ENCODE measurements around the gene TPH1. TPM values are rescaled to one million over a fixed set of nuclear protein-coding genes. Genes with fewer than 3 reads are reported as not detected.

TPH1 gene
- total RNA-seq, 1 experiment from 2014 or later = 0.05 TPM

- TF ChIP-seq TCF7L2 (IDR thresholded peaks at IDR 0.05; ENCODE audit: low read depth, low read length) (no peak), SIN3A (IDR thresholded peaks at IDR 0.05; ENCODE audit: borderline replicate concordance, insufficient read depth, low read depth, low read length) (no peak)
- DNase-seq (ENCODE audit: low read depth, low spot score) = no peak
- intact Hi-C loops (cut with micrococcal nuclease; ENCODE audit: unreplicated experiment) (no loop called here), in situ Hi-C loops (cut with HindIII; ENCODE audit: low pct_unique_long_range_greater_than_20kb, low sequenced_read_pairs) (no loop called here)
- Histone ChIP-seq H3K9me3 (ENCODE audit: control insufficient read depth, insufficient read depth, low read depth, low read length) (no peaks in the 10 kb centered on the region), H3K36me3 (ENCODE audit: control insufficient read depth, insufficient read depth, low read length) (no peaks in the 10 kb centered on the region), H3K4me1 (ENCODE audit: control insufficient read depth, insufficient read depth, low read length) (no peaks in the 10 kb centered on the region), H3K4me3 (ENCODE audit: low read depth in 2 of 2, low read length in 2 of 2) (no peak overlapping the region), H3K27ac (ENCODE audit: low read length) (no peak overlapping the region), H3K27me3 (ENCODE audit: control insufficient read depth, insufficient read depth, low read length) (peaks cover 28% of the 10 kb centered on the region)
- ChIA-PET POLR2A (interaction anchor here (0.7 kb wide), 1 partner anchor 633 kb away, joined by 3 read pairs; no protein-coding TSS in a partner anchor), CTCF (no interaction called here)
- BruUV-seq (replicated peaks) = no TSS peak
- ATAC-seq = no peak
These were observed 9.6 kb downstream of the TPH1 start for GRCh38 chr11:18036456-18036855.

DNA sequence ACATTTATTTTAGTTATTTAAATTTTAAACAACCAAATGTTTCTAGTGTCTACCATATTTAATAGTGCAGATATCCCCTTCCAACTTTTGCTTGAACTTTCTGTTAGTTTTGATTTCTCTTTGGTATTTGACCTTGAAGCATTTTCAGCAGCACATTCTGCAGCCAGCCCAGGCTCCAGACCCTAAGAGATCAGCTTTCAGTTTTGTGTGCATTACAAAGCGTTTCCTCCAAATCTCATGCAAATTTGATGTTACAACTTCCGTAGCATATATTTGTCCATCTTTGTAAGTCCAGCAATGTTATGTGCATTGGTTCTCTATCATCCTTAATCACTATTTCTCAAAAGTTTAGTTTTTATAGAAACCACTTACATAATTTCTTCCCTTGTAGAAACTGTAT is 18.6 kb downstream of the TPH1 start:
- Histone ChIP-seq H3K27ac (ENCODE audit: low read length) (no peak overlapping the region), H3K36me3 (ENCODE audit: control insufficient read depth, insufficient read depth, low read length) (no peaks in the 10 kb centered on the region), H3K4me3 (ENCODE audit: low read depth in 2 of 2, low read length in 2 of 2) (no peak overlapping the region), H3K9me3 (ENCODE audit: control insufficient read depth, insufficient read depth, low read depth, low read length) (no peaks in the 10 kb centered on the region), H3K27me3 (ENCODE audit: control insufficient read depth, insufficient read depth, low read length) (peaks cover 12% of the 10 kb centered on the region), H3K4me1 (ENCODE audit: control insufficient read depth, insufficient read depth, low read length) (no peaks in the 10 kb centered on the region)
- ATAC-seq (no peak), DNase-seq (ENCODE audit: low read depth, low spot score) (no peak)
- ChIA-PET CTCF (no interaction called here), POLR2A (no interaction called here)
- in situ Hi-C loops (cut with HindIII; ENCODE audit: low pct_unique_long_range_greater_than_20kb, low sequenced_read_pairs) (no loop called here), intact Hi-C loops (cut with micrococcal nuclease; ENCODE audit: unreplicated experiment) (no loop called here)
- TF ChIP-seq SIN3A (IDR thresholded peaks at IDR 0.05; ENCODE audit: borderline replicate concordance, insufficient read depth, low read depth, low read length) (no peak), REST (IDR thresholded peaks at IDR 0.05; ENCODE audit: insufficient read depth in 1 of 2, low read depth in 2 of 2, low read length in 1 of 2) (no peak)
- no TSS peak for BruUV-seq (replicated peaks)

DNA sequence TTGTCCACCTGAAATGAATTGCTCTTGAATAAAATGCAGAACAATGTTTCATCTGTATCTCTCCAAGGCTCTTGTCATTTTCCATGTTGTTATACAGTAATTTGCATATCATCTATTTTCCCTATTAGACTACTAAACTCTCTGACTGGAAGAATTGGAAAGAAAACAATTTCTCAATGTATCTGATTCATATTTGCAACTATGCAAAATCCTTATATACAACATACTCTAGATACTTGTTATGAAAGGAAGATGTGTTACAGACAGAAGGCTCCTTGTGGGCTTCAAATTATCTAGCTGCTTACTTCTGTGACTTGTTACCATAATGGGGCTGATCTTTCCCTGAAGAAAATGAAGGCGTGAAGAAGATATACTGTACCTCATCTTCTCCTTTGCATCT is 23.6 kb downstream of the TPH1 start:
- Histone ChIP-seq H3K27ac (ENCODE audit: low read length) (no peak overlapping the region), H3K9me3 (ENCODE audit: control insufficient read depth, insufficient read depth, low read depth, low read length) (no peaks in the 10 kb centered on the region), H3K27me3 (ENCODE audit: control insufficient read depth, insufficient read depth, low read length) (peaks cover 11% of the 10 kb centered on the region), H3K4me1 (ENCODE audit: control insufficient read depth, insufficient read depth, low read length) (no peaks in the 10 kb centered on the region), H3K36me3 (ENCODE audit: control insufficient read depth, insufficient read depth, low read length) (no peaks in the 10 kb centered on the region), H3K4me3 (ENCODE audit: low read depth in 2 of 2, low read length in 2 of 2) (no peak overlapping the region)
- TF ChIP-seq, protein P1, sequence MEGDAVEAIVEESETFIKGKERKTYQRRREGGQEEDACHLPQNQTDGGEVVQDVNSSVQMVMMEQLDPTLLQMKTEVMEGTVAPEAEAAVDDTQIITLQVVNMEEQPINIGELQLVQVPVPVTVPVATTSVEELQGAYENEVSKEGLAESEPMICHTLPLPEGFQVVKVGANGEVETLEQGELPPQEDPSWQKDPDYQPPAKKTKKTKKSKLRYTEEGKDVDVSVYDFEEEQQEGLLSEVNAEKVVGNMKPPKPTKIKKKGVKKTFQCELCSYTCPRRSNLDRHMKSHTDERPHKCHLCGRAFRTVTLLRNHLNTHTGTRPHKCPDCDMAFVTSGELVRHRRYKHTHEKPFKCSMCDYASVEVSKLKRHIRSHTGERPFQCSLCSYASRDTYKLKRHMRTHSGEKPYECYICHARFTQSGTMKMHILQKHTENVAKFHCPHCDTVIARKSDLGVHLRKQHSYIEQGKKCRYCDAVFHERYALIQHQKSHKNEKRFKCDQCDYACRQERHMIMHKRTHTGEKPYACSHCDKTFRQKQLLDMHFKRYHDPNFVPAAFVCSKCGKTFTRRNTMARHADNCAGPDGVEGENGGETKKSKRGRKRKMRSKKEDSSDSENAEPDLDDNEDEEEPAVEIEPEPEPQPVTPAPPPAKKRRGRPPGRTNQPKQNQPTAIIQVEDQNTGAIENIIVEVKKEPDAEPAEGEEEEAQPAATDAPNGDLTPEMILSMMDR (IDR thresholded peaks at IDR 0.05) = no peak
- no peak for TF ChIP-seq SIN3A (IDR thresholded peaks at IDR 0.05; ENCODE audit: borderline replicate concordance, insufficient read depth, low read depth, low read length)
- TF ChIP-seq REST (IDR thresholded peaks at IDR 0.05; ENCODE audit: insufficient read depth in 1 of 2, low read depth in 2 of 2, low read length in 1 of 2) = no peak
- no peak for TF ChIP-seq POLR2AphosphoS5 (IDR thresholded peaks at IDR 0.05; ENCODE audit: low read depth, low read length)
- TF ChIP-seq TCF7L2 (IDR thresholded peaks at IDR 0.05; ENCODE audit: low read depth, low read length) = no peak
- intact Hi-C loops (cut with micrococcal nuclease; ENCODE audit: unreplicated experiment) (no loop called here), in situ Hi-C loops (cut with HindIII; ENCODE audit: low pct_unique_long_range_greater_than_20kb, low sequenced_read_pairs) (no loop called here)
- ATAC-seq = no peak
- ChIA-PET CTCF (interaction anchor here (0.5 kb wide), 1 partner anchor 288 kb away, joined by 3 read pairs; the partner anchor contains the start of gene KCNC1), POLR2A (no interaction called here)
- BruUV-seq (replicated peaks) = no TSS peak
- no peak for DNase-seq (ENCODE audit: low read depth, low spot score)

Measured in Panc1 (cell line).